Measurements from ENCODE around the gene ZSCAN5C.
"Not testable (repeated sequence)": the region's sequence is repeated elsewhere in the genome, so short reads cannot be mapped to it uniquely, and the experiment has no call there.

ZSCAN5C gene

GRCh38 chr19:56221442-56221841 is 19.4 kb downstream of the ZSCAN5C start:
- not testable (repeated sequence) for H4K20me1 ChIP-seq (ENCODE audit: insufficient read depth, low read length); H3K79me2 ChIP-seq (ENCODE audit: insufficient read depth, low read length); H3K9ac ChIP-seq (ENCODE audit: low read length); H3K4me2 ChIP-seq (ENCODE audit: low read length); H3K4me3 ChIP-seq (ENCODE audit: low read depth, low read length, poor library complexity, severe bottlenecking); H3K9me2 ChIP-seq (ENCODE audit: low read depth, low read length); H2AFZ ChIP-seq (ENCODE audit: low read length); H3K4me1 ChIP-seq (ENCODE audit: insufficient read depth, low read length, severe bottlenecking); H3K27me3 ChIP-seq (ENCODE audit: insufficient read depth, low read length); H3K27ac ChIP-seq (ENCODE audit: low read depth, low read length, poor library complexity, severe bottlenecking); H3K9me3 ChIP-seq (ENCODE audit: low read length); H3F3A ChIP-seq (ENCODE audit: insufficient read depth, low read length); H3K36me3 ChIP-seq (ENCODE audit: insufficient read depth, low read length)
- peak; percentile 33; the same call in 1 of the 2 replicates for TF ChIP-seq CTCF (IDR thresholded peaks at IDR 0.05; ENCODE audit: low read length)

- Histone ChIP-seq H3K9ac (ENCODE audit: low read length) (no peak overlapping the region), H3K36me3 (ENCODE audit: insufficient read depth, low read length) (no peaks in the 10 kb centered on the region), H3K79me2 (ENCODE audit: insufficient read depth, low read length) (no peaks in the 10 kb centered on the region), H3K27ac (ENCODE audit: low read depth, low read length, poor library complexity, severe bottlenecking) (no peak overlapping the region), H3K27me3 (ENCODE audit: insufficient read depth, low read length) (no peaks in the 10 kb centered on the region), H3K4me1 (ENCODE audit: insufficient read depth, low read length, severe bottlenecking) (no peaks in the 10 kb centered on the region), H2AFZ (ENCODE audit: low read length) (no peak overlapping the region), H4K20me1 (ENCODE audit: insufficient read depth, low read length) (no peaks in the 10 kb centered on the region), H3K9me2 (ENCODE audit: low read depth, low read length) (no peaks in the 10 kb centered on the region), H3K9me3 (ENCODE audit: low read length) (no peaks in the 10 kb centered on the region), H3K4me3 (ENCODE audit: low read depth, low read length, poor library complexity, severe bottlenecking) (no peak overlapping the region), H3K4me2 (ENCODE audit: low read length) (no peak overlapping the region), H3F3A (ENCODE audit: insufficient read depth, low read length) (no peaks in the 10 kb centered on the region)
- no peak for TF ChIP-seq CTCF (IDR thresholded peaks at IDR 0.05; ENCODE audit: low read length)
- no peak for TF ChIP-seq EZH2 (IDR thresholded peaks at IDR 0.05; ENCODE audit: borderline replicate concordance, low read length)
Observed at GRCh38 chr19:56221851-56222250, 19.8 kb downstream of the ZSCAN5C start.

- no peak overlapping the region for H3K4me3 ChIP-seq (ENCODE audit: low read depth, low read length, poor library complexity, severe bottlenecking)
- TF ChIP-seq CTCF (IDR thresholded peaks at IDR 0.05; ENCODE audit: low read length) (peak; percentile 13; the same call in 1 of the 2 replicates), EZH2 (IDR thresholded peaks at IDR 0.05; ENCODE audit: borderline replicate concordance, low read length) (no peak)
- no peak overlapping the region for H2AFZ ChIP-seq (ENCODE audit: low read length)
- H3K9ac ChIP-seq (ENCODE audit: low read length): no peak overlapping the region
- H3K9me2 ChIP-seq (ENCODE audit: low read depth, low read length): no peaks in the 10 kb centered on the region
- H4K20me1 ChIP-seq (ENCODE audit: insufficient read depth, low read length): no peaks in the 10 kb centered on the region
- H3K4me1 ChIP-seq (ENCODE audit: insufficient read depth, low read length, severe bottlenecking): no peaks in the 10 kb centered on the region
- H3K79me2 ChIP-seq (ENCODE audit: insufficient read depth, low read length): no peaks in the 10 kb centered on the region
- no peak overlapping the region for H3K4me2 ChIP-seq (ENCODE audit: low read length)
- H3K36me3 ChIP-seq (ENCODE audit: insufficient read depth, low read length): no peaks in the 10 kb centered on the region
- H3K9me3 ChIP-seq (ENCODE audit: low read length): no peaks in the 10 kb centered on the region
- no peaks in the 10 kb centered on the region for H3K27me3 ChIP-seq (ENCODE audit: insufficient read depth, low read length)
- no peak overlapping the region for H3K27ac ChIP-seq (ENCODE audit: low read depth, low read length, poor library complexity, severe bottlenecking)
- no peaks in the 10 kb centered on the region for H3F3A ChIP-seq (ENCODE audit: insufficient read depth, low read length)
Observed at GRCh38 chr19:56222901-56223300, 20.8 kb downstream of the ZSCAN5C start.
